Endothelial cell of umbilical vein (primary cell): ENCODE measurements around the gene LRRC7.

Source experiments
- EZH2 ChIP-seq: IDR thresholded peaks from 2 replicates; pipeline ENCODE4 v1.6.1; 2012; ENCODE audit warnings: borderline replicate concordance, low read depth, mild to moderate bottlenecking, moderate library complexity, low read length, inconsistent platforms; ENCODE audit not compliant: severe bottlenecking
- FOS ChIP-seq: IDR thresholded peaks from 2 replicates; pipeline ENCODE4 v1.6.1; 2011; ENCODE audit warnings: mild to moderate bottlenecking, low read length, moderate library complexity, borderline replicate concordance; ENCODE audit not compliant: insufficient read depth
- JUN ChIP-seq: IDR thresholded peaks from 2 replicates; pipeline ENCODE4 v1.6.1; 2011; ENCODE audit warnings: borderline replicate concordance, low read depth; ENCODE audit not compliant: insufficient read length, insufficient read depth
- MAX ChIP-seq: IDR thresholded peaks from 2 replicates; pipeline ENCODE4 v1.6.1; 2011; ENCODE audit not compliant: insufficient read depth, insufficient read length
- MYC ChIP-seq: IDR thresholded peaks from one replicate; pipeline ENCODE4 v1.6.1; 2011; ENCODE audit warnings: mild to moderate bottlenecking, low read depth, low read length
- POLR2A ChIP-seq: IDR thresholded peaks from 2 replicates; pipeline ENCODE4 v1.6.1; 2012; ENCODE audit warnings: low read depth, mild to moderate bottlenecking, control low read depth, low read length
- POLR2AphosphoS5 ChIP-seq: IDR thresholded peaks from 2 replicates; pipeline ENCODE4 v1.6.1; 2012; ENCODE audit warnings: low read depth, mild to moderate bottlenecking, control low read depth, low read length, moderate library complexity; ENCODE audit not compliant: insufficient read depth
- TF ChIP-seq, protein P1 (sequence below), 2 donors: IDR thresholded peaks; 1 replicate in 1 of 2; 2 replicates in 1 of 2; pipeline ENCODE4 v1.5.1; 2011; ENCODE audit warnings: low read length in 2 of 2, mild to moderate bottlenecking in 2 of 2, moderate library complexity in 2 of 2, control low read depth in 1 of 2, inconsistent platforms in 1 of 2, low read depth in 1 of 2; ENCODE audit not compliant: insufficient read depth in 1 of 2; ENCODE audit errors: extremely low read depth in 1 of 2

GRCh38 chr1:69991644-69992043 lies 423.9 kb downstream of the LRRC7 start:
- TF ChIP-seq FOS (peak; percentile 42), POLR2AphosphoS5 (no peak), MYC (no peak), EZH2 (no peak), POLR2A (no peak), JUN (no peak), MAX (no peak)
- TF ChIP-seq, protein P1, sequence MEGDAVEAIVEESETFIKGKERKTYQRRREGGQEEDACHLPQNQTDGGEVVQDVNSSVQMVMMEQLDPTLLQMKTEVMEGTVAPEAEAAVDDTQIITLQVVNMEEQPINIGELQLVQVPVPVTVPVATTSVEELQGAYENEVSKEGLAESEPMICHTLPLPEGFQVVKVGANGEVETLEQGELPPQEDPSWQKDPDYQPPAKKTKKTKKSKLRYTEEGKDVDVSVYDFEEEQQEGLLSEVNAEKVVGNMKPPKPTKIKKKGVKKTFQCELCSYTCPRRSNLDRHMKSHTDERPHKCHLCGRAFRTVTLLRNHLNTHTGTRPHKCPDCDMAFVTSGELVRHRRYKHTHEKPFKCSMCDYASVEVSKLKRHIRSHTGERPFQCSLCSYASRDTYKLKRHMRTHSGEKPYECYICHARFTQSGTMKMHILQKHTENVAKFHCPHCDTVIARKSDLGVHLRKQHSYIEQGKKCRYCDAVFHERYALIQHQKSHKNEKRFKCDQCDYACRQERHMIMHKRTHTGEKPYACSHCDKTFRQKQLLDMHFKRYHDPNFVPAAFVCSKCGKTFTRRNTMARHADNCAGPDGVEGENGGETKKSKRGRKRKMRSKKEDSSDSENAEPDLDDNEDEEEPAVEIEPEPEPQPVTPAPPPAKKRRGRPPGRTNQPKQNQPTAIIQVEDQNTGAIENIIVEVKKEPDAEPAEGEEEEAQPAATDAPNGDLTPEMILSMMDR (IDR thresholded peaks at IDR 0.05; ENCODE audit: extremely low read depth in 1 of 2, insufficient read depth in 1 of 2, low read depth in 1 of 2, low read length in 2 of 2), result no peak
